GM06990 (cell line): ENCODE data around the gene THSD4.

Experiments
- DNase-seq: peaks from one replicate; pipeline ENCODE4 v3.0.0-alpha.2; 2011; ENCODE audit not compliant: insufficient read length; ENCODE audit errors: extremely low read depth
- H3K27me3 ChIP-seq: replicated peaks from 2 replicates; pipeline ENCODE4 v1.6.0; 2011; ENCODE audit warnings: low read length; ENCODE audit not compliant: control insufficient read depth, insufficient read depth
- H3K36me3 ChIP-seq: 2 replicates; pipeline ENCODE4 v1.5.1; 2011; ENCODE audit warnings: low read length; ENCODE audit not compliant: control insufficient read depth, insufficient read depth
- H3K4me3 ChIP-seq: replicated peaks from 2 replicates; pipeline ENCODE4 v1.5.1; 2011; ENCODE audit warnings: low read depth, mild to moderate bottlenecking, control low read depth, low read length
- CTCF ChIP-seq: IDR thresholded peaks from 2 replicates; pipeline ENCODE4 v1.5.1; 2011; ENCODE audit warnings: low read length, control low read depth, mild to moderate bottlenecking, inconsistent platforms; ENCODE audit not compliant: insufficient read depth, poor library complexity, severe bottlenecking

Gene THSD4

GRCh38 chr15:71296315-71296679, 181.0 kb downstream of the THSD4 start:
- no peak for DNase-seq
- peaks cover 2% of the 10 kb centered on the region for H3K27me3 ChIP-seq
- TF ChIP-seq CTCF: no peak
- no peak overlapping the region for H3K4me3 ChIP-seq
- no peaks in the 10 kb centered on the region for H3K36me3 ChIP-seq

- H3K4me3 ChIP-seq: no peak overlapping the region
- no peaks in the 10 kb centered on the region; the same call in 1 of the 2 replicates for H3K27me3 ChIP-seq
- TF ChIP-seq CTCF: no peak
- no peak for DNase-seq
- H3K36me3 ChIP-seq: no peaks in the 10 kb centered on the region
These were observed 186.8 kb downstream of the THSD4 start for GRCh38 chr15:71301958-71302621.

- no peak overlapping the region for H3K4me3 ChIP-seq
- TF ChIP-seq CTCF: no peak
- H3K36me3 ChIP-seq: no peaks in the 10 kb centered on the region
- DNase-seq: no peak
- H3K27me3 ChIP-seq: no peaks in the 10 kb centered on the region; the same call in 1 of the 2 replicates
These were observed 187.7 kb downstream of the THSD4 start for GRCh38 chr15:71302861-71303410.

- no peak for DNase-seq
- Histone ChIP-seq H3K27me3 (no peaks in the 10 kb centered on the region; the same call in 1 of the 2 replicates), H3K36me3 (no peaks in the 10 kb centered on the region), H3K4me3 (no peak overlapping the region)
- TF ChIP-seq CTCF: no peak
These were observed 188.7 kb downstream of the THSD4 start for GRCh38 chr15:71303977-71304376.

GRCh38 chr15:71304681-71305080, 189.4 kb downstream of the THSD4 start:
- no peak for TF ChIP-seq CTCF
- Histone ChIP-seq H3K4me3 (no peak overlapping the region), H3K36me3 (no peaks in the 10 kb centered on the region), H3K27me3 (no peaks in the 10 kb centered on the region; the same call in 1 of the 2 replicates)
- no peak for DNase-seq
